Parathyroid adenoma (tissue), 2 donors: ENCODE measurements around the gene DOCK4.

Experiments
- H2AFZ ChIP-seq: fragments of 300-600 bp; sonication (generic); one replicate; pipeline ENCODE4 v1.7.0; 2017; ENCODE audit warnings: antibody characterized with exemption, mild to moderate bottlenecking
- H3K27ac ChIP-seq: fragments of 300-600 bp; sonication (generic); one replicate; pipeline ENCODE4 v1.7.0; 2017
- H3K27me3 ChIP-seq: fragments of 300-600 bp; sonication (generic); one replicate; pipeline ENCODE4 v1.7.0; 2017; ENCODE audit warnings: low read length; ENCODE audit not compliant: control insufficient read depth, insufficient read depth
- H3K36me3 ChIP-seq: fragments of 300-600 bp; sonication (generic); one replicate; pipeline ENCODE4 v1.7.0; 2017; ENCODE audit warnings: low read length; ENCODE audit not compliant: control insufficient read depth, insufficient read depth
- H3K4me1 ChIP-seq: fragments of 300-600 bp; sonication (generic); one replicate; pipeline ENCODE4 v1.7.0; 2017; ENCODE audit warnings: control low read depth
- H3K4me2 ChIP-seq: fragments of 300-600 bp; sonication (generic); one replicate; pipeline ENCODE4 v1.7.0; 2017; ENCODE audit warnings: low read length
- H3K4me3 ChIP-seq: fragments of 300-600 bp; sonication (generic); one replicate; pipeline ENCODE4 v1.7.0; 2017; ENCODE audit warnings: low read depth, low read length
- H3K79me2 ChIP-seq: fragments of 300-600 bp; sonication (generic); one replicate; pipeline ENCODE4 v1.7.0; 2017; ENCODE audit warnings: control low read depth
- H3K9ac ChIP-seq: fragments of 300-600 bp; sonication (generic); one replicate; pipeline ENCODE4 v1.7.0; 2017; ENCODE audit warnings: mild to moderate bottlenecking
- H3K9me3 ChIP-seq: fragments of 300-600 bp; sonication (generic); one replicate; pipeline ENCODE4 v1.7.0; 2017; ENCODE audit warnings: low read length; ENCODE audit not compliant: control insufficient read depth
- TF ChIP-seq, protein P1 (sequence below): fragments of 300-600 bp; sonication (generic); IDR thresholded peaks from one replicate; pipeline ENCODE4 v1.7.0; 2017; ENCODE audit warnings: antibody characterized with exemption, mild to moderate bottlenecking
- donor health status: primary hyperparathyroidism.

The DOCK4 gene

DNA sequence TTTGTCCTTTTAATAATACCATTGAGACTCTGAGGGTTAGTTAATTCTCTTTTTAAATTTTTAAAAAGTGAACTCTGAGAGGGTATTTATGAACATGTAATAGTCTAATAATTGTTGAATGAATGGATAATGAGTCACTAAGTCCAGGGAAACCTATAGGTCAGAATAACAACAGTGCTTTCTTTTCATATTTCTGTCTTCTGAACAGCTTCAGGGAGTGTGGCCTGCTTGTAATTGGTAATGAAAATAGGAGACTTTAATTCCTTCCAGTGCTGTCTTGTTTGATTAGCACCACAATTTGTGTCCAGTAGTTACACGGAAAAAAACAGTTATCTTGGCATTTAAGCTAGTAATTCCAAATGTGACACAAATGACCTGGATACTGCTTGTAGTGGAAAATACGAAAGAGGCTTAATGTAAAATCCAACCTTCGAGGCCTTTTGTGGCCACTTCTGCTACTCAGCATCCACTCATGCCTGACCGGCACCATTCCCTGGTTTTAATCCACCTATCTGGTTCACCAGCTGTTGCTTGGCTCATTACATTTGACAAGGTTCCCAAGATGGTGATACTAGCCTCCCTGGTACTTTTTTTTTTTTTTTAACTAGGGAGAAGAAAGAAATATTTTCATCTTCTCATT is 494.7 kb downstream of the DOCK4 start:
- Histone ChIP-seq H3K36me3 (no peaks in the 10 kb centered on the region), H2AFZ (no peak overlapping the region), H3K27ac (no peak overlapping the region), H3K4me2 (no peak overlapping the region), H3K4me1 (no peaks in the 10 kb centered on the region), H3K27me3 (no peaks in the 10 kb centered on the region), H3K9me3 (no peaks in the 10 kb centered on the region), H3K79me2 (no peaks in the 10 kb centered on the region), H3K9ac (no peak overlapping the region), H3K4me3 (no peak overlapping the region)
- TF ChIP-seq, protein P1, sequence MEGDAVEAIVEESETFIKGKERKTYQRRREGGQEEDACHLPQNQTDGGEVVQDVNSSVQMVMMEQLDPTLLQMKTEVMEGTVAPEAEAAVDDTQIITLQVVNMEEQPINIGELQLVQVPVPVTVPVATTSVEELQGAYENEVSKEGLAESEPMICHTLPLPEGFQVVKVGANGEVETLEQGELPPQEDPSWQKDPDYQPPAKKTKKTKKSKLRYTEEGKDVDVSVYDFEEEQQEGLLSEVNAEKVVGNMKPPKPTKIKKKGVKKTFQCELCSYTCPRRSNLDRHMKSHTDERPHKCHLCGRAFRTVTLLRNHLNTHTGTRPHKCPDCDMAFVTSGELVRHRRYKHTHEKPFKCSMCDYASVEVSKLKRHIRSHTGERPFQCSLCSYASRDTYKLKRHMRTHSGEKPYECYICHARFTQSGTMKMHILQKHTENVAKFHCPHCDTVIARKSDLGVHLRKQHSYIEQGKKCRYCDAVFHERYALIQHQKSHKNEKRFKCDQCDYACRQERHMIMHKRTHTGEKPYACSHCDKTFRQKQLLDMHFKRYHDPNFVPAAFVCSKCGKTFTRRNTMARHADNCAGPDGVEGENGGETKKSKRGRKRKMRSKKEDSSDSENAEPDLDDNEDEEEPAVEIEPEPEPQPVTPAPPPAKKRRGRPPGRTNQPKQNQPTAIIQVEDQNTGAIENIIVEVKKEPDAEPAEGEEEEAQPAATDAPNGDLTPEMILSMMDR: no peak

DNA sequence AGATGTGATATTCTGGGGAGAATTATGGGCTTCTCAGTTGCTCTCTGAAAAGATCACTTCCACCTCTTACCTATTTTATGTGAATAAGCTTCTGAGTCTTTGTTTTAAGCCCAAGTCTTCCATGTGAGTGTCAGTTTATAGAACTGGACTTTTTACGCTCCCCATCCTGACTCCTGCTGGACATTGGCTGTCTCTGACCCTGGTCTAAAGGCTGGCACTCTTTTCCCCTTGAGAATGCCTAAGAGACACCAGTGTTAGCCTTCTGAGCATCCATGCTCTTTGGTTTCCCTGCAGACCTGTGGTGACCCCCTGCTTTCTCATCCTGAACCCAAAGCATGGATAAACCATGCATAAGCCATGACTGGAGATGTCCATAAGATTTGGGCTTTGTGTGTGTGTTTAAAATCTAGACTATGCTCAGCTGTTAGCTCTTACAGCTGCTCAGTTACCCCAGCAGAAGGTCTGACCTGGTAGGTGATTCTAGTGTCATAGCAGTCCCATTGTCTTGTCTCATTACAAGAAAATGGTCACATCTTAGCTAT is 495.3 kb downstream of the DOCK4 start:
- Histone ChIP-seq H3K27me3 (no peaks in the 10 kb centered on the region), H3K9me3 (no peaks in the 10 kb centered on the region), H3K4me3 (no peak overlapping the region), H3K4me2 (no peak overlapping the region), H2AFZ (no peak overlapping the region), H3K27ac (no peak overlapping the region), H3K4me1 (no peaks in the 10 kb centered on the region), H3K9ac (no peak overlapping the region), H3K36me3 (no peaks in the 10 kb centered on the region), H3K79me2 (no peaks in the 10 kb centered on the region)
- TF ChIP-seq, protein P1: no peak

DNA sequence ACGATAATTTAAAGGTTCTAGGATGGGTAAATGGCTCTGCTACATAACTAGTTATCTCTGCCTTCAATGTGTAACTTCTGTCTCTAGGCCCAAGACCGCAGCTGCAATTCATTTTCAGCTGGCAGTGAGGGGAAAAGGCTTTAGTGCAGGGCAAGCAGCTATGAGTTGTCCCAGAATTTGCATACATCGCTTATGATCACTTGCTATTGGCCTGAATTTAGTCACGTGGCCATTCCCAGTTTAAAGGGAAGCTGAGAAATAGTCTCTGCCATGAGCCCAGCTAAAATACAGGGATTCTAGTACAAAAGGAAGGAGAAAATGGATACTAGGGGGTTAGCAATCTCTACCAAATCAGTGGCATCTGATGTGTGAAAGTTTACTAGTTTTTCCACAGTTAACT is 498.1 kb downstream of the DOCK4 start:
- TF ChIP-seq, protein P1: no peak
- Histone ChIP-seq H3K27me3 (no peaks in the 10 kb centered on the region), H3K4me2 (no peak overlapping the region), H3K27ac (no peak overlapping the region), H3K9me3 (no peaks in the 10 kb centered on the region), H2AFZ (no peak overlapping the region), H3K9ac (no peak overlapping the region), H3K4me3 (no peak overlapping the region), H3K4me1 (no peaks in the 10 kb centered on the region), H3K36me3 (no peaks in the 10 kb centered on the region), H3K79me2 (no peaks in the 10 kb centered on the region)

DNA sequence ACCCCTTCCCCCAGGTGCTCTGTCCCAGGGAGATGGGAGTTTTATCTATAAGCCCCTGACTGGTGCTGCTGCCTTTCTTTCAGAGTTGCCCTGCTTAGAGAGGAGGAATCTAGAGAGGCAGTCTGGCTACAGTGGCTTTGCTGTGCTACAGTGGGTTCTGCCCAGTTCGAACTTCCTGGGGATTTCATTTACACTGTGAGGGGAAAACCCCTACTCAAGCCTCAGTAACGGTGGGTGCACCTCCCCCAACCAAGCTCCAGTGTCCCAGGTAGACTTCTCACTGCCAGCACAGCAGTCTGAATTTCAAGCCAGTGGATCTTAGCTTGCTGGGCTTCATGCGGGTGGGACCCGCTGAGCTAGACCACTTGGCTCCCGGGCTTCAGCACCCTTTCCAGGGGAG is 500.4 kb downstream of the DOCK4 start:
- no peaks in the 10 kb centered on the region for H3K27me3 ChIP-seq
- no peak overlapping the region for H3K27ac ChIP-seq
- H3K9me3 ChIP-seq: no peaks in the 10 kb centered on the region
- no peak overlapping the region for H2AFZ ChIP-seq
- H3K9ac ChIP-seq: no peak overlapping the region
- no peaks in the 10 kb centered on the region for H3K79me2 ChIP-seq
- H3K4me3 ChIP-seq: no peak overlapping the region
- H3K36me3 ChIP-seq: no peaks in the 10 kb centered on the region
- H3K4me1 ChIP-seq: no peaks in the 10 kb centered on the region
- H3K4me2 ChIP-seq: no peak overlapping the region
- TF ChIP-seq, protein P1: no peak

DNA sequence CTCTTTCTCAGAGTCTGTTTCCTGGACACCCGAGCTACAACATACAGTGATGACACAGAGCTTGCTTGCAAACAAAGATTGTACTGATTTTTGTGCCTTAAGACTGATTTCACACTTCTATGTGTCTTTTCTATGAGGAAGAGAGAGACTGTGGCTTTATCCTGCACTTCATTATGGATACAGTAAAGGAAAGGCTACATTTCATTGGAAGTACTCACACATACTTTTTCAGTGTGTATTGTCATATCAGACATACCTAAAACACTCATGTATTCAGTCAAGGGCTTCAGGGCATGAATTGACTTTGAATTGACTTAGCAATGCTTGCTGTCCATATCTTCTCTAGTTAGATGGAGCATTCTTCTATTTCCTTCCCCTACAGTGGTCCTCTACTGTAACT is 508.4 kb downstream of the DOCK4 start:
- no peak overlapping the region for H3K4me3 ChIP-seq
- H3K9ac ChIP-seq: no peak overlapping the region
- TF ChIP-seq, protein P1: no peak
- no peak overlapping the region for H2AFZ ChIP-seq
- H3K9me3 ChIP-seq: no peaks in the 10 kb centered on the region
- no peak overlapping the region for H3K27ac ChIP-seq
- H3K4me2 ChIP-seq: no peak overlapping the region
- no peaks in the 10 kb centered on the region for H3K4me1 ChIP-seq
- H3K27me3 ChIP-seq: no peaks in the 10 kb centered on the region
- H3K79me2 ChIP-seq: no peaks in the 10 kb centered on the region
- H3K36me3 ChIP-seq: no peaks in the 10 kb centered on the region
